Superior temporal gyrus (tissue), 1 donor: ENCODE measurements around the gene RING1.

Source experiments
- DNase-seq: peaks from one replicate; pipeline ENCODE4 v3.0.0-alpha.2; 2016; ENCODE audit errors: extremely low spot score

The RING1 gene

GRCh38 chr6:33247977-33248642, 39.8 kb downstream of the RING1 start:
- peak; percentile 97 for DNase-seq

GRCh38 chr6:33248643-33248931, 40.3 kb downstream of the RING1 start:
- DNase-seq: no peak

DNA sequence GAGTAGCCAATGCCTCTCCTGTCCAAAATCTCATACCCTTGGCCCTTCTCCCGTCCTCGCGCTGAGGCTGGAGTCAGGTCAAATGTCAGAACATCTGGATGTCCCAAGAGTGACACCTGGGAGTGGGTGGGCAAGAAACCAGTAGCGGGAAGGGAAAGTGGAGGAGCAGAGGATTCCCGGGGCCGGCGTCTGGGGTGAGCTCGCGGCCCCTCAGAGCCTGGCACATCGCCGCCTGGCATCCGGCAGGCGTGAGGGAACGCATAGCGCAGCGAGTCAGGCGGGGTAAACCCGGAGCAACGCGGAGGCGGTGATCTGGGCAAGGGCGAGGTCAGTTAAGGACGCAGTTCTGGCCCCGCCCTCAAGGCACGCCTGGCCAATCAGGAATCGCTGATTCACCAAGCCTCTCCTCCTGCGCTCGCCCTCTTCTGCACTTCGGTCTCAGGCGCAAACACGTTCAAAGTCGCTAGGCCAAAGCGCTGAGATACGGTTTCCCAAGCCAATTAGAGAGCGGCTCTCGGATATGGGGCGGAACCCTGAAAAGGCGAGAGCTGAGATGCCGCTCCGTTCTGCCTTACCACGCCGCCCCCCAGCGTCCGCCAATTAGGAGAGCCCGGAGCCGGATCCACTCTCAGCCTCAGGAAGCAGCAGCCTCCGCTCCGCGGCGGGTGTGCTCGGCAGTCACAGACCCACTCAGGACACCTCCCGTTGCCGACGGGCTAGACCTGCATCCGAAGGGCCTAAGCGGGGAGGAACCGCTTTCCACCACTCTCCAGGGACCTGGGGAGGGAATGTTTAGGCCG, 40.8 kb downstream of the RING1 start:
- peak; percentile 99 for DNase-seq

DNA sequence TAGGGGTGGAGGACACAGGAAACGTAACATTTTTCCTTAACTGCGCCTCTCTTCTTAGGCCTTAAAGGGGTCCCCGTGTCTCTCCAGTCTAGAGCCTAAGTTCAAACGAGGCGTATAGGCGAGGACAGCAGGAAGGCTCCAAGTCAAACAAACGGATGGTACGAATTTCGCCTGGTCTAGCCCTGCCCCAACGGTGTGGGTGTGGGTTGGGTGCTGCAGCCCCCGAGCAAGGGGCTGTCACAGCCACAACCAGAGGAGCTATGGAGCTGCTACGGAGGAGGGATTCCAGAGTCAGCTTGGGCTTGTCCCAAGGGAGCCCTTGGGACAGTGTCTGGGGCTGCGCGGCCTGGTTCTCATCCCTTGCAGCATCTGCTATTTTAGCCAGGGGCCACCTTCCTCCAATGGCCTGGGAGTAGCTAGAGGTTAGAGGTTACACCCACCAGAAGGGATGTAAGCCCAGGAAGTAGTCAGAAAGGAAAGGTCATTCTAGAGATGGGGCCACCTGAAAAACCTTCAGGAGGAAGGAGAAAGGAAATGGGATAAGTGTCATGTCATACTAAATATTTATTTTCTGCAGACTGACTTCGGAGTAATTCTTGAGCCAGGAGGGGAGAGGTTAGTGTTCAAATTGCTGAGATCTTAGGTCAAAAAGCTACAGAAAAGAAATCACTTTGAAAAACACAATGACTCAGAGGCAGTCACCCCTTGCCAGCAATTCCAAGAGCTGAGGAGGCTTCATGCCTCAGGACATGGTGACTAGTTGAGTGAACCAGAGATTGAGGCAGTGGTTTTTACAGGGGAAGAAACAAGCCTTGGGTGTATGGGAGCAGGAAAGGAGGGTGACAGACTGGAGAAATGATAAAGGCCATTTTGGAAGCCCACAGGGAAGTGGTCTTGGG, 41.7 kb downstream of the RING1 start:
- DNase-seq: no peak

DNA sequence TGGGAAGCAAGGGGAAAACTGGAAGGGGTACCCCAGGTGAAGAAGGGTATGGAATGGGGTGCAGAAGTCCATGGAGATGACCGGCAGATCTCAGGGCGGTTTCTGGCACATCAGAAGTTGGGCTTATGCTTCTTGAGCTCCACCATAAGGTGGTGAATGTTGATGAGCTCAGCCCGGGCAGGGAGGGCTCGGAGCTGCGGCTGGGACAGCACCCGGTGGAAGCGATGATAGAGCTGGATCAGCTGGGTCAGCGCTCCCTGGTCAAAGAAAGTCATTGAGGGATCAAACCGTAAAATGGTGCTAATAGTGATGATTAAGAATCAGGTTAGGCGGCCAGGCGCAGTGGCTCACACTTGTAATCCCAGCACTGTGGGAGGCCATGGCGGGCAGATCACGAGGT, 42.4 kb downstream of the RING1 start:
- no peak for DNase-seq

- no peak for DNase-seq
Observed at GRCh38 chr6:33251395-33252012, 43.2 kb downstream of the RING1 start.

DNA sequence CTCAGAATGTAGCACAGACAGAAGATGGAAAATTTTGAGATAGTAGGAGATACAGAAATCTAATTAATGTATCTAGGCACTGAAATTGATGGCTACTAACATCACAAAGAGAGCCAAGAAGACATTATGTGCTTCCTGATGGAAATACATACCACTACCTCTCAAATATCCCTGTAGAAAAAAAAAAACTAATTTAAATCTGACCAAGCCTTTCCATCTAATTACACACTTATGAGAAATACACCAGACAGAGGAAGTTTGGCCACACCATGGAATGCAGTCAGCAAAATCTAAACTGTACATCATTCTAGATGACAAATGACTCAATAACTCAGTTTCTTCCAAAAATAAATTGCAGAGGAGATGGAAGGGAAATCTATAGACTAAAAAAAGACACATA, 44.5 kb downstream of the RING1 start:
- no peak for DNase-seq

GRCh38 chr6:33254591-33254990, 46.3 kb downstream of the RING1 start:
- DNase-seq: no peak

- DNase-seq: no peak
Observed at GRCh38 chr6:33259032-33259431, 50.7 kb downstream of the RING1 start.
